Tibial nerve (tissue), 4 donors: ENCODE measurements around the gene SERINC3. TPM values are rescaled to one million over a fixed set of nuclear protein-coding genes. Genes with fewer than 3 reads are reported as not detected.

Experiments
- DNase-seq, 2 donors: peaks; one replicate each; pipeline ENCODE4 v3.0.0-alpha.2; 2019; ENCODE audit warnings: low spot score in 2 of 2
- H3K27ac ChIP-seq, 4 donors: fragments of 200-600 bp; sonication (generic) in 3 of 4; one replicate each; pipeline ENCODE4 v1.5.1; 2017 to 2019; ENCODE audit warnings: mild to moderate bottlenecking in 1 of 4
- H3K27me3 ChIP-seq, 2 donors: fragments of 200-600 bp; sonication (generic) in 1 of 2; one replicate each; pipeline versions ENCODE4 v1.5.1 to v1.6.0; 2017 to 2019
- H3K36me3 ChIP-seq, 3 donors: fragments of 200-600 bp; sonication (generic); one replicate each; pipeline ENCODE4 v1.5.1; 2018 to 2019
- H3K4me1 ChIP-seq, 4 donors: fragments of 200-600 bp; sonication (generic) in 3 of 4; one replicate each; pipeline ENCODE4 v1.5.1; 2017 to 2019
- H3K4me3 ChIP-seq, 4 donors: fragments of 200-600 bp; sonication (generic) in 3 of 4; one replicate each; pipeline ENCODE4 v1.5.1; 2017 to 2019; ENCODE audit warnings: mild to moderate bottlenecking in 1 of 4, moderate library complexity in 1 of 4
- H3K9me3 ChIP-seq, 4 donors: fragments of 200-600 bp; sonication (generic) in 3 of 4; one replicate each; pipeline ENCODE4 v1.5.1; 2017 to 2019
- EP300 ChIP-seq, 2 donors: sonication (generic); formaldehyde crosslinking; IDR thresholded peaks; one replicate each; pipeline ENCODE4 v1.6.1; 2017; ENCODE audit warnings: antibody characterized with exemption in 2 of 2, mild to moderate bottlenecking in 1 of 2
- POLR2A ChIP-seq, 2 donors: fragments of 450-650 bp; IDR thresholded peaks; one replicate each; pipeline ENCODE4 v1.6.1; 2017; ENCODE audit warnings: antibody characterized with exemption in 2 of 2, mild to moderate bottlenecking in 2 of 2, moderate library complexity in 2 of 2
- WGBS, 2 donors: methylation state at CpG; one replicate each; pipeline ENCODE4 v1.1.5; 2018; 5-methylcytosine and 5-hydroxymethylcytosine counted together
- total RNA-seq, 4 donors: library from RNA; depleted of rRNA; stranded (reverse); fragments of >200 nt; gene quantifications; one replicate each; pipeline ENCODE4 v1.1.0, GENCODE V29; 2016
- TF ChIP-seq, protein P1 (sequence below), 5 experiments: fragments of 200-600 bp in 3 of 5; fragments of 450-650 bp in 2 of 5; sonication (generic) in 3 of 5; IDR thresholded peaks; one replicate each; pipeline ENCODE4 v1.5.1; 2016 to 2019; ENCODE audit warnings: antibody characterized with exemption in 5 of 5, mild to moderate bottlenecking in 3 of 5, moderate library complexity in 2 of 5

SERINC3 gene
- total RNA-seq, 4 donors from 2014 or later: 59.7 to 97.5 (median 86.7) TPM

DNA sequence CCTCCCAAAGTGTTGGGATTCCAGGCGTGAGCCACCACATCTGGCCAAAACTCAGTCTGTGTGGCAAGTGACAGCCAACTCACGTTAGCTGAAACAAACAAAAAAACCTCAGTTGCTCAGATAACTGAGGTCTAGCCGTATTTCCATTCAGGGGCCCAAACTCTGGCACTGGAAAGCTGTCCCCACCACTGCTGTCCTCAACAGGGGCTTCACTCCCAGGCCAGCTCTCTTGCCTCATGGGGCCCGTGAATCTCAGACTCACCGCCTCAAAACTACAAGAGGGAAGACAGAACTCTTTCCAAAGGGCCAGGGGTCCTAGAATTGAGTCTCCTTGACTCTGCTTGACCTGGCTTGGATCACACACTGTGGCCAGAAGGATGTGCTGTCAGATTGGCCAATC is 38.8 kb downstream of the SERINC3 start:
- 88 to 96% methylated on average over 5 of the region's 5 CpGs for WGBS, 2 donors

DNA sequence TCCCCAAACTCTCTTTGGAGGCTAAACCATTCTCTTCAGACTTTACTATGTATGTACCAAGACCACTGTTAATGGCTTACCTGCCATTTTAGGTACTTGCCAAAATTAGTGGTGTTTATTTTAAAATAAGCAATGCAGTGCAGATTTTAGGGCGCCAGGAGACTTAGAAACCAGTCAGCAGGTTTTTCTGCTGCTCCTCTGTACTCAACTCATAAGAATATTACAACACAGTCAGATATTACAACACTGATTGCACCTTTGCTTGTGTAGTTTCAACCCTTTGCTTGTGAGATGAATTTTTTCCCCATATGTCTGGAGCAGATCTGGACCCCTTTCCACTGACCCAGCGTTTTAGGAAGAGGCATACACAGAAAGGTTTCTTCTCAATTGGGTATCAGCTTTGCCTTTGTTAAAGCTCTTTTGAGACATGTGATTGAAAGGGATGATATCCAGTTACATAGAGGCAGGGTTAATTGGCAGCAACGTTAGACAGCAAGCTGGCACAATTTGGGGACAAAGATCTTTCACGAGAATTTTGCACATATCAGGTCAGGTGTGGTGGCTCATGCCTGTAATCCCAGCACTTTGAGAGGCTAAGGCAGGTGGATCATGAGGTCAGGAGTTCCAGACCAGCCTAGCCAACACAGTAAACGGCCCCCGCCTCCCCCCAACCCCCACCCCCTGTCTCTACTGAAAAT is 40.0 kb downstream of the SERINC3 start:
- Histone ChIP-seq H3K4me1 (peaks cover 0 to 15% (median 0%) of the 10 kb centered on the region in 4 donors), H3K4me3 (no peak overlapping the region), H3K9me3 (no peaks in the 10 kb centered on the region), H3K27me3 (no peaks in the 10 kb centered on the region), H3K36me3 (peaks cover 3 to 76% (median 4%) of the 10 kb centered on the region in 3 donors), H3K27ac (no peak overlapping the region)
- no peak for DNase-seq
- TF ChIP-seq POLR2A (IDR thresholded peaks at IDR 0.05) (no peak), EP300 (IDR thresholded peaks at IDR 0.05) (no peak)
- TF ChIP-seq, protein P1, sequence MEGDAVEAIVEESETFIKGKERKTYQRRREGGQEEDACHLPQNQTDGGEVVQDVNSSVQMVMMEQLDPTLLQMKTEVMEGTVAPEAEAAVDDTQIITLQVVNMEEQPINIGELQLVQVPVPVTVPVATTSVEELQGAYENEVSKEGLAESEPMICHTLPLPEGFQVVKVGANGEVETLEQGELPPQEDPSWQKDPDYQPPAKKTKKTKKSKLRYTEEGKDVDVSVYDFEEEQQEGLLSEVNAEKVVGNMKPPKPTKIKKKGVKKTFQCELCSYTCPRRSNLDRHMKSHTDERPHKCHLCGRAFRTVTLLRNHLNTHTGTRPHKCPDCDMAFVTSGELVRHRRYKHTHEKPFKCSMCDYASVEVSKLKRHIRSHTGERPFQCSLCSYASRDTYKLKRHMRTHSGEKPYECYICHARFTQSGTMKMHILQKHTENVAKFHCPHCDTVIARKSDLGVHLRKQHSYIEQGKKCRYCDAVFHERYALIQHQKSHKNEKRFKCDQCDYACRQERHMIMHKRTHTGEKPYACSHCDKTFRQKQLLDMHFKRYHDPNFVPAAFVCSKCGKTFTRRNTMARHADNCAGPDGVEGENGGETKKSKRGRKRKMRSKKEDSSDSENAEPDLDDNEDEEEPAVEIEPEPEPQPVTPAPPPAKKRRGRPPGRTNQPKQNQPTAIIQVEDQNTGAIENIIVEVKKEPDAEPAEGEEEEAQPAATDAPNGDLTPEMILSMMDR (IDR thresholded peaks at IDR 0.05): no peak
- WGBS, 2 donors: 83 to 84% methylated on average over 6 of the region's 6 CpGs

More for the DNA sequence above, 38.8 kb downstream of the SERINC3 start:
- H3K27ac ChIP-seq: no peak overlapping the region
- H3K4me3 ChIP-seq: no peak overlapping the region
- peaks cover 0 to 18% (median 0%) of the 10 kb centered on the region in 4 donors for H3K4me1 ChIP-seq
- DNase-seq: no peak
- no peaks in the 10 kb centered on the region for H3K9me3 ChIP-seq
- TF ChIP-seq EP300 (IDR thresholded peaks at IDR 0.05): no peak
- TF ChIP-seq POLR2A (IDR thresholded peaks at IDR 0.05): no peak
- TF ChIP-seq, protein P1 (IDR thresholded peaks at IDR 0.05): no peak
- no peaks in the 10 kb centered on the region for H3K27me3 ChIP-seq
- H3K36me3 ChIP-seq: peaks cover 3 to 87% (median 4%) of the 10 kb centered on the region in 3 donors

DNA sequence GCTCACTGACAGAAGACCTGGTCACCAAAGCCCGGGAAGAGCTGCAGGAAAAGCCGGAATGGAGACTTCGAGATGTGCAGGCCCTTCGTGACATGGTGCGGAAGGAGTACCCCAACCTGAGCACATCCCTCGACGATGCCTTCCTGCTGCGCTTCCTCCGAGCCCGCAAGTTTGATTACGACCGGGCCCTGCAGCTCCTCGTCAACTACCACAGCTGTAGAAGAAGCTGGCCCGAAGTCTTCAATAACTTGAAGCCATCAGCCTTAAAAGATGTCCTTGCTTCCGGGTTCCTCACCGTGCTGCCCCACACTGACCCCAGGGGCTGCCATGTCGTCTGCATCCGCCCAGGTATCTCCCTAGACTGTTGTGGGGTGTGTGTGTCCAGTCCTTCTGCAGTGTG is 41.8 kb downstream of the SERINC3 start:
- 92 to 94% methylated on average over 18 of the region's 18 CpGs for WGBS, 2 donors
- Histone ChIP-seq H3K27ac (no peak overlapping the region), H3K9me3 (no peaks in the 10 kb centered on the region), H3K36me3 (peaks cover 3 to 58% (median 4%) of the 10 kb centered on the region in 3 donors), H3K4me3 (no peak overlapping the region), H3K27me3 (no peaks in the 10 kb centered on the region), H3K4me1 (peaks cover 0 to 18% (median 4%) of the 10 kb centered on the region in 4 donors)
- TF ChIP-seq EP300 (IDR thresholded peaks at IDR 0.05) (no peak), POLR2A (IDR thresholded peaks at IDR 0.05) (no peak)
- TF ChIP-seq, protein P1 (IDR thresholded peaks at IDR 0.05): no peak
- DNase-seq: no peak

DNA sequence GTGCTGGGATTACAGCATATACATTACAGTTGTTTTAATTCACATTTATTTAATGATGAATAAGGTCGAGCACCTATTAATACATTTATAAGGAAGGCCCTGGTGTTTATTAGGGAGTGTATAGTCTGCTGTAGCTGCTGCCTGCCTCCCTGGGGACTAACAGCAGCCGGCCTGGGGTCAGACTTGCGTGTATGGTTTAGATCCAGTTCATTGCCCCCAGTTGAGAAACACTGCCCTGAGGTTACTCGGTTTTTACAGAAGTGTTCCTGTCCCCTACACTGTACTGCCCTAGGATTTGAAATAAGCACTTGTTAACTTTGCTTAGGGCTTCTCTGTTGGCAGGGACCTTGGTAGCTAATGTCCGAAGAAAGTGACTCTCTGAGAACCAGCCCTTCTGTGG is 42.2 kb downstream of the SERINC3 start:
- 71 to 84% methylated on average over 5 of the region's 5 CpGs for whole genome bisulfite sequencing, 2 donors
- no peaks in the 10 kb centered on the region for H3K27me3 ChIP-seq

DNA sequence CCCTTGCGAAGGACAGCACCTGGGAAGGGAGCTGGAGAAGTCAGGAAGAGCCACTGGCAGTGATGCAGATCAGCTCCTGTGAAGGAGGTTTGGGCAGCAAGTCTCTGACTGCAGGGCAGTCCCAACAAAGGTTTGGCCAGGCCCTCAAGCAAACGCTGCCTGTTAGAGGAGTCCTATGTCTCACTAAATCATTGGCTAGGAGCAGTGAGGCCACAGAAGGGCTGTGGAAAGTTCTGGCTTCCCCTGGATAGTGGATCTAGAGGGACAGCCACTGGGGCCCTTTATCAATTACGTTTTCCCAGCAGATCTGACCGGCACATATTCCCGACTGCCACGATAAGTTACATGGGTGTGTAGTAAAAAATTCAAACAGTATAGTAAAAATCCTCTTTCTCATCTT is 43.7 kb downstream of the SERINC3 start:
- Histone ChIP-seq H3K36me3 (peaks cover 3 to 39% (median 4%) of the 10 kb centered on the region in 3 donors), H3K4me1 (peaks cover 0 to 23% (median 4%) of the 10 kb centered on the region in 4 donors), H3K27me3 (no peaks in the 10 kb centered on the region), H3K9me3 (no peaks in the 10 kb centered on the region), H3K4me3 (no peak overlapping the region), H3K27ac (peak overlapping the region in 2 of 4 donors; percentile 17 to 47)
- TF ChIP-seq POLR2A (IDR thresholded peaks at IDR 0.05) (no peak), EP300 (IDR thresholded peaks at IDR 0.05) (no peak)
- TF ChIP-seq, protein P1 (IDR thresholded peaks at IDR 0.05): no peak
- DNase-seq: no peak
- WGBS, 2 donors: 76 to 89% methylated on average over 6 of the region's 6 CpGs

More for the DNA sequence above, 42.2 kb downstream of the SERINC3 start:
- Histone ChIP-seq H3K9me3 (no peaks in the 10 kb centered on the region), H3K4me1 (peaks cover 0 to 23% (median 4%) of the 10 kb centered on the region in 4 donors), H3K4me3 (no peak overlapping the region), H3K36me3 (peaks cover 3 to 54% (median 4%) of the 10 kb centered on the region in 3 donors), H3K27ac (no peak overlapping the region)
- TF ChIP-seq POLR2A (IDR thresholded peaks at IDR 0.05) (no peak), EP300 (IDR thresholded peaks at IDR 0.05) (no peak)
- TF ChIP-seq, protein P1 (IDR thresholded peaks at IDR 0.05): no peak
- no peak for DNase-seq
